GM21447 (cell line): Measurements from ENCODE around the gene TRABD.
"Not testable (repeated sequence)": the region's sequence is repeated elsewhere in the genome, so short reads cannot be mapped to it uniquely, and the experiment has no call there.

Source experiments
- ATAC-seq: cut with Tn5 transposase; IDR thresholded peaks from one replicate; pipeline ENCODE4 v1.9.1; 2021; ENCODE audit not compliant: unreplicated experiment

Gene TRABD

DNA sequence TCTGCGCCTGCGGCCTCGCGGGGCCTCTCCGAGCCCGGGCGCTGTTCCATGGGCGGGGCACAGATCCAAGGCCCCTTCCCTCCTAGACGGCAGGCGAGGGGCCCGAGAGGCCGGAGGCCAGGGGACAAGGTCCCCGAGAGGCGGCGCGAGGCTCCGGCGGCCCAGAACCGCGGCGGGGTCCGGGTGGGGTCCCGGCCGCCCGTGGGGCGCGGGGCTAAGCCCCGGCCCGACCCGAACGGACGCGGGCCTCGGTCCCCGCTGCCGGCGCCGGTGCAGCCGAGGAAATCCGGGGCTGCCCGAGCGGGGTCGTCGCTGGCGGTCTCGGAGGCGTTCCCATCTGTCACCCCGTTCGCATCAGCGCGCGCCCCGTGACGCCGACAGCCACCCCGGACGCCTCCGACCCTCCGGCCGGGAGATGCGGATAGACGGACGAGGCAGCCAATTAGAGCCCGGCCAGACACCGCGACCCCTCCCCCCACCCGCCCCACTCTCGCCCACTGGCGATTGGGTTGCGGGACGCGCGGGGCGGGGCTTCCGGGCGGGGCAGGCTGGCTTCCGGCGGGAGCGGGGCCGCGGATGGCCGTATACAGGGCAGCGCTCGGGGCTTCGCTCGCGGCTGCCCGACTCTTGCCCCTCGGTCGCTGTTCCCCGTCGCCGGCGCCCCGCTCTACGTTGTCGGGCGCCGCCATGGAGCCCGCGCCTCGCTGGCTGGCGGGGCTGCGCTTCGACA, 14.9 kb downstream of the TRABD start, which contains the start of gene SELENOO:
TSS of gene SELENOO (plus strand) at position 551 of the 730 bp plus-strand sequence. CDS start at position 577, 26 bp downstream.
- peak; percentile 70 for ATAC-seq

DNA sequence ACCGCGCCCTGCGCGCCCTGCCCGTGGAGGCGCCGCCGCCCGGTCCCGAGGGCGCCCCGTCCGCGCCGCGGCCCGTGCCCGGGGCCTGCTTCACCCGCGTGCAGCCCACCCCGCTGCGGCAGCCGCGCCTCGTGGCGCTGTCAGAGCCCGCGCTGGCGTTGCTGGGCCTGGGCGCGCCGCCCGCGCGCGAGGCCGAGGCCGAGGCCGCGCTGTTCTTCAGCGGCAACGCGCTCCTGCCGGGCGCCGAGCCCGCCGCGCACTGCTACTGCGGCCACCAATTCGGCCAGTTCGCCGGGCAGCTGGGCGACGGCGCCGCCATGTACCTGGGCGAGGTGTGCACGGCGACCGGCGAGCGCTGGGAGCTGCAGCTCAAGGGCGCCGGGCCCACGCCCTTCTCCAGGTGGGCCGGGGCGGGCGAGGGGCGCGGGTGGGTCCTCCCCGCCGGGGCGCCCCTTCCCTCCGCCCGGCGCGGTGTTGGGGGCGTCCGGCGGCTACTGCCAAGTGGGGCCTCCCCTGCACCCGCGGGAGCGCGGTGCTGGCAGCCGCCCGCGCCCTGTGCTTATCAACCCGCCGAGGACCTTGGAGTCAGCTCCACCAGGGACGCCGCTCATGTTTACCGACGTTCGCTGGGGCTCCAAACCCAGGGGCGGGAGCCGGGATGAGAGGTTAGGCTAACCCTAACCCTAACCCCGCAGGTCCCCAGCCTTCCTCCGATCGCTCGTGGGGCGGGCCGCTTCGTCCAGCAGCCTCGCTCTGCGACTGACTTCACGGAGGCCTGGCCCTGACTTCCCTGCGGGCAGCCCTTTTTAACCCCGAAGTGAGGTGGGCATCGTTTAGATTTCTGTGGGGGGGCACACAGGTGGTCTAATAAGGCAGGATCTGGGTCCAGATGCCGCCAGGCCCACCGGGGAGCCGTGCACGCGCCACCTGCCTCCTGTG, 15.7 kb downstream of the TRABD start:
- no peak for ATAC-seq

DNA sequence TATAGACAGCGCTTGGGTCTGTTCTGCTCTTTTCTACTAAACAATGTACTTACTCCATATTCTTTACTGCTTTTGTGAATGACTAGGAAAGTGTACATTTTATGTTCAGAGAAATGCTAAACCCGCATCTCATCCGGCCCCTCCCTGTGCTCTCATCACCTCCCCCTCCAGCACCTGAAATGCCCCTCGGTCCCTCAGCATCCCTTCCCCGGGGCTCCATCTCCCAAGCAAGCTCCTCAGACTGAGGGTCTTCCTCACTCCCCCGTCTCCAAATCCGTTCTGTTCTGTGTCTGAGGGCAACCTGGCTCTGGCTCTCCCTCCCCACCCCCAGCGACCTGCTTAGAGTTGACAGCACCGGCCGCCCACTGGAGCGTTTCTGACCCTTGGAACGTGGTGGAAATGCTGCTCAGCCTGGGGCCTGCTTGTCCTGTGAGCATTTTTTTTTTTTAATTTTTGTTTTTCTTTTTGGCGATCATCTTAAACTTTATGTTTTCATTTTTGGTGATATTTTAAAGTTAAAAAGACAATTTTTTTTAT, 16.5 kb downstream of the TRABD start:
- no peak for ATAC-seq

DNA sequence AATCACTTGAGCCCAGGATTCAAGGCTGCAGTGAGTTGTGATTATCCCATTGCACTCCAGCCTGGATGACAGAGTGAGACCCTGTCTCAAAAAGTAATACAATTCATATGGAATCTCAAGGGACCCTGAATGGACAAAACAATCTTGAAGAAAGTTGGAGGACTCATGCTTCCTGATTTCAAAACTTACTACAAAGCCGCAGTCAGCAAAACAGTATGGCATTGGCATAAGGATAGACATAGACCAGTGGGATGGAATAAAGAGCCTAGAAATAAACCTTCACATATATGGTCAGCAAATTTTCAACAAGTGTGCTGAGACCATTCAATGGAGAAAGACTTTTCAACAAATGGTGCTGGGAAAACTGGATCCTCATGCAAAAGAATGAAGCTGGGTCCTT, 17.6 kb downstream of the TRABD start:
- ATAC-seq: no peak

DNA sequence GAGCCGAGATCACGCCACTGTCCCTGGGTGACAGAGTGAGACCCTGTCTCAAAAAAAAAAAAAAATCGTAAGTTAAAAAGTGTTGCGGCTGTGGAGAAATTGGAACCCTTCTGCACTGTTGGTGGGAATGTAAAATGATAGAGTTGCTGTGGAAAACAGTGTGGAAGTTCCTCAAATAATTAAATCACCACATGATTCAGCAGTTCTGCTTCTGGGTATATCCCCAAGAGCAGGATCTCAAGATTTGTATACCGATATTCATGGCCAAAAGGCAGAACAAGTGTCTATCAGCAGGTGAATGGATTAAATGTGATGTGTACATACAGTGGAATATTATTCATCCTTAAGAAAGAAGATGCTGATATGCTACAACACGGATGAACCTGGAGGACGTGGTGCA, 18.9 kb downstream of the TRABD start:
- ATAC-seq: no peak

DNA sequence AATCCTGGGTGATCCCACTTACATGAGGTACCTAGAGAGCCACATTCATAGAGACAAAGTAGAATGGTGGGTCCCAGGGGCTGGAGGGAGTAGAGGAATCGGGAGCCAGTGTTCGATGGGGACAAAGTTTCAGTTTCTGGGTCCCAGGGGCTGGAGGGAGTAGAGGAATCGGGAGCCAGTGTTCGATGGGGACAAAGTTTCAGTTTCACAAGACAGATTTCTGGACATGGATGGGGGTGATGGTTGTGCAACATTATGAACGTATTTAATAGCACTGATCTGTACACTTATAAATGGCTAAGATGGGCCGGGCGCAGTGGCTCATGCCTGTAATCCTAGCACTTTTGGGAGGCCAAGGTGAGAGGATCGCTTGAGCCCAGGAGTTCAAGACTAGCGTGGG, 19.3 kb downstream of the TRABD start:
- ATAC-seq: not testable (repeated sequence)

DNA sequence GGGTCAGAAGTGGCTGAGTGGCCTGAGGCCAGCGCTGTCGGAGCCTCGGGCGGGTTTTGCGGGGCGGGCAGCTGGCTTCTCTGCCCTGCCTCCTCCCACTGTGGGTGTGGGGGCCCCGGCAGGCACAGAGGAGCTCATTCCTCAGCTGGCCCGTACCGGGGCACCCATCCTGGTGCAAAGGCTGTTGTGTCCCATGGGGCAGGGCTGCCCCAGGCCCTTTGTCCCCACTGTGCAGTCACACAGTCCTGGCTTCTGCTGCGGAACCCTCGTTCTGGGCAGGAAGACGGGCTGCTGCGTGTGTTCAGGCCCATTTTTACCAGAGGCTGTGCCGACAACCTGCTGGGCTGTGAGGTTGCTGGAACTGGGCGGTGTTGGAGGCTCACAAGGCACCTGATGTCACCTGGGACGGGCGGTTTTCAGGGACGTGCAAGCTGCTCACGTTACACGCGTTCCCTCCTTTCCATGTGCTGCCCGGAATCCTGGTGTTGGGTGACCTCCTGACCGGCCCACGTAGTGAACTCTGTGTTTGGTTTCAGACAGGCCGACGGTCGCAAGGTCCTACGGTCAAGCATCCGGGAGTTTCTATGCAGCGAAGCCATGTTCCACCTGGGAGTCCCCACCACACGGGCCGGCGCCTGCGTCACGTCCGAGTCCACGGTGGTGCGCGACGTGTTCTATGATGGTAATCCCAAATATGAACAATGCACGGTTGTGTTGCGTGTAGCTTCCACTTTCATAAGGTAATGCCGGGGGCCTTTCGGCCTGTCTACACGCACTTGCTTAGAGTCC, 20.3 kb downstream of the TRABD start:
- no peak for ATAC-seq

DNA sequence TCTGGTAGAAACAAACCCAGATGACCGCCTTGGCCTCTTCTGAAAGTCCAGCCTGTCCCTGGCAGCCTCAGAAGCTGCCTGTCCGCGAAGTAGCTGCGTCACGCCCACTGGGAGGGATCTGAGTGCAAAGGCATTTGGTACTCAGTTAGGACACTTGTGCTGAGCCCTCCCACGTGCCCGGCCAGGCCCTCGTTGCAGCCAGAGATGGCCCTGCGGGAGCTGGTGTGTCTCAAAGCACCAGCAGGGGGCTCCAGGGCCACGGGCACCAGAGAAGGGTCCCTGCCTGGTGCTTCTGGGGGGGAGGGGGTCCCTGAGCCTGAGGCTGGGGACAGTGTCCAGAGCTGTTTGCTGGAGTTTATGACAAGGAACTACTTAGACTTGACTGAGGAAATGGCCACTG, 20.9 kb downstream of the TRABD start:
- no peak for ATAC-seq

DNA sequence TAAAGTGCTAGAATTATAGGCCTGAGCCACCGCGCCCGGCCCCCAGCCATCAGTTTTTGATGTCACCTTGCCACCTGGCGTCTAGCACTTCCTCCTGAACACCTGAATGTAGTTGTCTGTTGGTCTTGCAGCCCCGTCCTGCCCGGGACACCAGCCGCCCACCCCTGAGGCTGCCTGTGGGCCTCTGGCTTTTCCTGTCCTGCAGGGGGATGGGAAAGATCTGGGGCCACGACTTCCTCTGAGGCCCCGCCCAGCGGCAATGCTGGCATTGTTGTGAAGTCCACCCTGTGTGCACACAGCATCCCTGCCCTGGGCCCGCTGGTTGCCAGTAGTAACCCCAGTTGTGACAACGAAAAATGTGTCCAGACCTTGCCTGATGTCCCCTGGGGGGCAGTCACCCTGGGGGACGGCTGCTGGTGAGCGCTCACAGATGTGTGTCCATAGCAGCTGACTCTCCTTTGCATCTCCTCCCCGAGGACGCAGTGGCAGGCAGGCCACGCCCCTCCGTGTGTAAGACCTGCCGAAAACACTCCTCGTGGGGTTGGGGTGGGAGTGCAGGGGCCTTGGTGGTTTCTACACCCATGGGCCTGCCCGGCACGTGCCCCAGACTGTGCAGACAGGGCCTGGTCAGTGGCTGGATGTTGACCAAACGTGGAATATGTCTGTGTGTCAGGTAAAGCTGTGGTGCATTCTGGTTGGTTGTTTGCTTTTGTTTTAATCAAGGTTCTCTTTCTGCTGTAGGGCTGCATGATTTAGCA, 21.8 kb downstream of the TRABD start:
- ATAC-seq: no peak

DNA sequence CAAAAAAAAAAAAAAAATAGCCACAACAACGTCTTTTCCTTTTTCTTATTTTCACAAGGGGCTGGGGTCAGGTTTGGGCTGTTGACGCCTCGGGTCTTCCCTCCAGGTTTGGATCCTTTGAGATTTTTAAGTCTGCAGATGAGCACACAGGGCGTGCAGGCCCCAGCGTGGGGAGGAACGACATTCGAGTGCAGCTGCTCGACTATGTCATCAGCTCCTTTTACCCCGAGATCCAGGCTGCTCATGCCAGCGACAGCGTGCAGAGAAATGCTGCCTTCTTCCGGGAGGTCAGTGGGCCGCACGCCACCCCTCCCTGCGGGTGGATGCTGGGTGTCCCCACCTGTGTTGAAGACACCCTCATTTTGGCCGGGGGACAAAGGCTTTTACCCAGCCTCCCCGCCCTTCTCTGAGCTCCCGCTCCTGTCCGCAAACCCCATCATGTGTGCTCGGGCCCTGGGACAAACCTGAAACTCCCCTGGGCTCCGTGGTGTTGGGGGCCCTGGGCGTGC, 22.8 kb downstream of the TRABD start:
- ATAC-seq: no peak

DNA sequence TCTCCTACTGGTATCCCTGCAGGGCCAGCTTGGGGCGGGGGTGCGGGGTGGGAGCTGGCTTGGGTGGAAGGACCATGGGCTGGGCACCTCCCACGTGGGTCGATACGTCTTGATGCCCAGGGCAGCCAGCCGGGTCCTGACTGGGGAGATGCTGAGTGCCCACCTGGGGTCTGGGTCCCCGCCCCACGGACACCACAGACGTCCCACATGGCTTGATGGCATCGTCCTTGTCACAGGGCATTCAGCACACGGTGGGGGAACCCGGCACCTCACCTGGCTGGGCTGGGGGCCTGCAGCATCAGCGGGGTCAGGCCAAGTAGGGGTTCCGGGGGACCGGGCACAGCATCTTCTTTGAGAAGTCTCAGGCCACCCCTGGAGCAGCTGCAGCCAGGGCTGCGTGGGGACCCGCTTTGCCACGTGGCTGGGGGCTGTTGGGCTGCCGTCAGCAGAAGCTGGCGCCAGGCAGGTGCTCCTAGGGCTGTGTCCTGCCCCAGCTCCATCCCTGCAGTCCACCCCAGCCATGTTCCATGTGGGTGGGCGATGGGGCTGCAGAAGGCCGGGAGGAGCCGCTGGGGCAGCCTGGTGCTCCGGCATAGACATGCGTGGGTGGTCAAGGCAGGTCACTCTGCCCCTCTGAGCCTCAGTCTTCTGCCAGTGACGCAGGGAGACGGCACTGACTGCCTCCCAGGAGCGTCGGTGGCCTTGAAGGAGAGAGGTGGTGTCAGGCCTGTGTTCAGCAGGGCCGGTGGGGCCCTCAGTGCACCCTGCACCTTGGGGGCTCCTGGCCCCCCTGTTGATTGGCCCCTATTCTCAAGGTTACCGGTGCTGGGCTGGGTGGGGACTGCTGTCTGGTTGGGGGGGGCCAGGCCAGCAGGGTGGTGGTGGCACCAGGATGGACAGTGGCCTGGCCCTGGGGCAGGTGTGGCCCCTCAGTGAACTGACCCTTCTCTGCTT, 23.5 kb downstream of the TRABD start:
- no peak for ATAC-seq

DNA sequence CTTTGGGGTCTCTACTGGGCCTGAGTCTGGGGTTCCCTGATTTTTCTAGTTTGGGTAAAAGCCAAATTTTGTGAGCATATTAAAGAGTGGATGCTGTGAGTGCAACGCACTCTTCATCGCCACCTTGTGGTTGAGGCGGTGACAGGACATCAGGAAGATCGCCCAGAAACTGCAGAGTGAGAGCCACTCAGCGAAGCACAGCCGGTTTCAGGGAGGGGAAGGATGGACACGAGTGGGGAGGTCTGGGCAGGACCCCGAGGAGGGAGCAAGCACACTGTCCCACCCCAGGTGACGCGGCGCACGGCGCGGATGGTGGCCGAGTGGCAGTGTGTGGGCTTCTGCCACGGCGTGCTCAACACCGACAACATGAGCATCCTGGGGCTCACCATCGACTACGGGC, 24.2 kb downstream of the TRABD start:
- no peak for ATAC-seq

DNA sequence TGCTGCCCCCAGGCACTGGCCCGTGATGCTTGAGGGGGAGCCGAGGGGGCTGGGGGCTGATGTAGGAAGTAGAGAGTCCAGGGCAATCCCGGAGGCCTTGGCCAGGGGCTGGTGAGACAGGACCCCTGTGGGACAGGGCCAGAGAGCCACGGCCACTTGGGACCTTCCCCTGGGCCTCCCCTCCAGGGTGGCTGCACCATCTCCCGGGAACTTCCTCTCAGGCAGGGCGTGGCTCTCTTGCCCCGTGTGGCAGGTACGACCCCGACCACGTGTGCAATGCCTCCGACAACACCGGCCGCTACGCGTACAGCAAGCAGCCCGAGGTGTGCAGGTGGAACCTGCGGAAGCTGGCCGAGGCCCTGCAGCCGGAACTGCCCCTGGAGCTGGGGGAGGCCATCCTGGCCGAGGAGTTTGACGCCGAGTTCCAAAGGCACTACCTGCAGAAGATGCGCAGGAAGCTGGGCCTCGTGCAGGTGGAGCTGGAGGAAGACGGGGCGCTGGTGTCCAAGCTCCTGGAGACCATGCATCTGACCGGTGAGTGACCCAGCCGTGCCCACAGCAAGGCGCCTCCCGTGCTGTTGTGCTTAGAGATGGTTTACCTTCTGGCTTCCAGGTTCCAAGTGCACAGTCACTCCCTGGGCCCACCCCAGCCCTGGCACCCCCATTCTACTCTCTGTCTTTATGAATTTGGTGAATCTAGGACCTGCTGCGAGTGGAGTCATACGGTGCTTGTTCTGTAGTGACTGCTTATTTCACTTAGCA, 24.8 kb downstream of the TRABD start:
- ATAC-seq: no peak

DNA sequence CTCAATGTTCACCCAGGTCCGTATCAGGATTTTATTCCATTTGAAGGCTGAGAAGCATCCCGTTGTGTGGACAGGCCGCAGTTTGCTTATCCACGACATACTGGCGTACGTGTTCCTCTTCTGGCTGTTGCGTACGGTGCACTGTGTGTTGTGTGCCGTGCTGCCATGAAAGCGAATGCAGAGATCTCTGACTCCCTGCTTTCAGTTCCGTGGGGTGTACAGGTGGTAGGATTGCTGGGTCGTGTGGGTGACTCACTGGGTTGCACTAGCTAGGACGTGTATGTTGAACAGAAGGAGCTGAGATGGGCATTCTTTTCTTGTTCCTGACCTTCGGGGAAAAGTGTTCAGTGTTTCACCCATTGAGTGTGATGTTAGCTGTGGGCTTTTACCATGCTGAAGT, 25.4 kb downstream of the TRABD start:
- no peak for ATAC-seq

DNA sequence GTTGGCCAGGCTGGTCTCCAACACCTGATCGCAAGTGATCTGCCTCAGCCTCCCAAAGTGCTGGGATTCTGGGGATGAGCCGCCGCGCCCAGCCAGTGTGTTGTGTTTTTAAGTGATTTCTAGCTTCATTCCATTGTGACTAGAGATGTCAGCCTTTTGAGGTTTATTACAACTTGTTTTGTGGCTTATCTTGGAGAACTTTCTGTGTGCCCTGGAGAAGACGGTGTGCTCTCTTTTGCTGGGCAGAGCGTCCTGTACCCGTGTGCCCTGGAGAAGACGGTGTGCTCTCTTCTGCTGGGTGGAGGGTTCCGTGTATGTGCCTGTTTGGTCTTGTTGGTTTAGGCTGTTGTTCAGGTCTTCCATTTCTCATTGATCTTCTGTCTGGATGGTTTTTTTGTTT, 27.6 kb downstream of the TRABD start:
- no peak for ATAC-seq

DNA sequence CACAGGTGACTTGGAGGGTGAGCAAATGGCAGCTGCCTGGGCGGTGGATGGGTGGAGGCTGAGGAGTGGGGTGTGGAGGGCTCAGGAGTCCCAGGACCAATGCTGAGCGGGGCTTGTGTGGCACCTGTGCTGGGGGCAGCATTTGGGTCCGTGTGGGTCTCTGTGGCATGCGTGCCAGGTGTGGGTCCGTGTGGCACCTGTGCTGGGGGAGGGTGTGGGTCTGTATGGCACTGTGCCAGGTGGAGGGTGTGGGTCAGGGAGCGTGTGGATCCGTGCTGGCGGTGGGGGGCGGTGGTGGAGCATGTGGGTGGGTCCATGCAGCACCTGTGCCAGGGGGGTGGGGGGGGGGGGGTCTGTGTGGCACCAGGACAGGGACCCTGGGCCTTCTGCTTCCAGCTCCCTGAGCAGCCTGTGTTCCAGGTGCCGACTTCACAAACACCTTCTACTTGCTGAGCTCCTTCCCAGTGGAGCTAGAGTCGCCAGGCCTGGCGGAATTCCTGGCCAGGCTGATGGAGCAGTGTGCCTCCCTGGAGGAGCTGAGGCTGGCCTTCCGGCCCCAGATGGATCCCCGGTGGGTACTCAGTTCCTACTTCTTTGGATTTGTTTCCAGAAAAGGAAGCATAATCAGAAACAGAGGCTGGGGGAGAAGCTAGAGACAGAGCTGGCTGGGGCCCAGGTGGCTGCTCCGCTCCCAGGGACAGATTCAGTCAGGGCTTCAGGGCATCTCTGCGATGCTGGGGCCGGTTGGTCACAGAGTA, 29.8 kb downstream of the TRABD start:
- no peak for ATAC-seq

DNA sequence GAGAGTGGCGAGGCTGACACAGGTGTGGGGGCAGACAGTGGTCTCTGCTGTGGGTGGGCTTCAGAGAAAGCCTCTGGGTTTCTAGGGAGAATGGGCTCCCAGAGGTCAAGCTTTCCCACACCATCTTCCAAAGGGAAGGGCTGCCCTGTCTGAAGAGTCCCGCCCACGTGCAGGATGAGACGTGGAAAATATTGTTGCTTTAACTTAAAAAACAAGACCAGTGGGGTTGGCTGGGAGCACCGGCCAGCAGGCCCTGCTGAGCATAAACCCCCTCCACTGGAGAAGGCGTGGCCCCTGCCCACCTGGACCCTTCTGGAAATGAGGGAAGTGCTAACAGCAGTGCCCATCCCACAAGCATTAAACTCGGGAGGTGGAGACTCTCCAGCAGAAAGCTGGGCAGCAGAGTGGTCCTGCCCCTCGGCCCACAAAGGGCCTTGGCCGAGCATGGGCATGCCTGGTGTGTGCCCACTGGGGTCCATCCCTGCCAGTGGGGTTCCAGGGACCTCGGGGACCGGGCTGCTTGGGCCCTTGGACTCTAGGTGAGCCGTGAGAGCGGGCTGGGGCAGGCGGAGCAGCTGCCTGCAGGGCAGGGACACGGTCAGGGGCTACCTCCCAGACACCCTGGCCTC, 30.5 kb downstream of the TRABD start:
- no peak for ATAC-seq
